ENCODE measurements around the gene MNS1.
"Not testable (repeated sequence)": the region's sequence is repeated elsewhere in the genome, so short reads cannot be mapped to it uniquely, and the experiment has no call there.

The MNS1 gene, protein sequence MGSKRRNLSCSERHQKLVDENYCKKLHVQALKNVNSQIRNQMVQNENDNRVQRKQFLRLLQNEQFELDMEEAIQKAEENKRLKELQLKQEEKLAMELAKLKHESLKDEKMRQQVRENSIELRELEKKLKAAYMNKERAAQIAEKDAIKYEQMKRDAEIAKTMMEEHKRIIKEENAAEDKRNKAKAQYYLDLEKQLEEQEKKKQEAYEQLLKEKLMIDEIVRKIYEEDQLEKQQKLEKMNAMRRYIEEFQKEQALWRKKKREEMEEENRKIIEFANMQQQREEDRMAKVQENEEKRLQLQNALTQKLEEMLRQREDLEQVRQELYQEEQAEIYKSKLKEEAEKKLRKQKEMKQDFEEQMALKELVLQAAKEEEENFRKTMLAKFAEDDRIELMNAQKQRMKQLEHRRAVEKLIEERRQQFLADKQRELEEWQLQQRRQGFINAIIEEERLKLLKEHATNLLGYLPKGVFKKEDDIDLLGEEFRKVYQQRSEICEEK

DNA sequence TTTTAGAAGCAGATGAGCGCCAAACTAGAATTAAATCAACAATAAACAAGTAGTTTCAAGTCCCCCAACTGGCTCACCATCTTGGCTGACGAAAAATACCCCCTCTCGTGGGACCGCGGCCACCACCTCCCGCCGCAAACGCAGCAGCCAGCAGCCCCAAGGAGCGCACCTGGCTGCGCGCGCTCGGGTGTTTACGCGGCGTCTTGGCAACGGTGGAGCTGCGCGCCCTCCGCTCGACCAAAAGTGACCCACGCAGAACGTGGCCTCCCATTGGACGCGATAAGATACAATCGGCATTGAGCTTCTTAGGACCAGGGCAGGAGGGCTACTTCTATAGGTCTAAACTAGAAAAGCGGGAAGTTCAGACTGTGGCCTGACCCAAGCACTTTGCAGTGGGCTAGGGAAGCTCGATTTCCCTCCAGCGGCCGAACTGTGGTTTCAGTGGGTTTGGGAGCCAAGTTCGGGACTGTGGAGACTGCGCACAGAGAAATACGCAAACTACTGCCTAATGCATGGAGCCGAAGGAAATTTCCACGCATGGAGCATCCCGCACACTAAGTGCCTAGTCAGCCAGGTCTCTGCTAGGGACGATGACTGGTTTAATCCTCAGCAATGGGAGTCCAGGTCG is at the start of gene MNS1:
TSS of gene MNS1 (minus strand) at position 245 of the 628 bp plus-strand sequence. CDS start at position 80, 165 bp downstream.
- DNase-seq, result peak; percentile 89

DNA sequence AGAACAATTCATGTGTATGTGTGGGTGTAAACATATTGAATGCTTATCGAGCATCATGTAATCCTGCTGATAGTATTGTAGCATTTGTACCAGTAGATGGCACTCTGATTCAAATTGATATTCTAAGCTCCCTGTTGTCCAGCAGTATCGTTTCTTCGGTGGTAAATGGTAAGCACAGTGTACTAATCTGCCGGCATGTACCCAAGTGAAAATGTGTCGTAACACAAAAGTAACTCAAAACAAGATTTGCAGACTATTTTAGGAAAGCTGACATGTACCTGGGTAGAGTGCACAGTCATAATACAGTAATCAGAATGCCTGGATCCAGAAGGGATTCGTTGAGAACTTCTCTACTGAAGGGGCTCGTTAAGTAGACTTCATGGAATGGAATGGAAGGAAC is 31.7 kb upstream of the MNS1 start:
- peak; percentile 68 for DNase-seq

DNA sequence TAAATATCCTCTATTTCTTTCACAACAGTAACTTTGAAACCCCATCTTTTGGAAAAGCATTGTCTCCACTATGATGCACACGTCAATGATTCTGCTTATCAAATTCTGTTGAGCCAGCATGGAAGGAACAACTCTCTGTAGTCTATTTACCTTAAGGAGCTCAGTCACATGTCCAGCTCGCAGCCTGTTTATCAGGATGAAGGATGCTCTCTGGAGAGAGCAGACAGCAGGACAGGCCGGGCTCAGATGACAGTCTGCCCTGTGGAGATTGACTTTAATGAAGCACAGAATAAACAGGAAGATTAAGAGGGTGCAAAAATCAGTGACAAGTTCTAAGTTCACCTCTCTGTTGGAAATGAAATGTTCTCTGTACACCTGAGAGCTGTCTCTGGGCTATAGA is 30.6 kb upstream of the MNS1 start:
- no peak for DNase-seq

DNA sequence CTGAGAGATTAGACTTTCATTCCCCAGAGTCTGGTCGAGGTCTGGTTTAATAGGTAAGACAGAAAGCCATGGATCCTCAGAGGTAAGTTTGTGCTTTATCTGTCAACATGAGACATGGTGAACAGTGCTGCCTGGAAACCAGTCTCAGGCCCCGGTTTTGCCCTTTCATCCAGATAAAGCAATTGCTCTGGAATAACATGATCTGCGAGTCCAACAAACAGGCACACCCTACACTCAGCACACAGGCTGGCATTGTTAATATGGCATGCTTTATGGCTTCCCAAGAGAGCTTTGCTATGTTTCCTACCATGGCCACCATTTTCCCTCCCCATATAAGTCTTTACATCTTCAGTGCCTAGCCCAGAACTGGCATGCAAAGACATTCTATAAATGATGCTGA is 30.1 kb upstream of the MNS1 start:
- DNase-seq, result no peak

DNA sequence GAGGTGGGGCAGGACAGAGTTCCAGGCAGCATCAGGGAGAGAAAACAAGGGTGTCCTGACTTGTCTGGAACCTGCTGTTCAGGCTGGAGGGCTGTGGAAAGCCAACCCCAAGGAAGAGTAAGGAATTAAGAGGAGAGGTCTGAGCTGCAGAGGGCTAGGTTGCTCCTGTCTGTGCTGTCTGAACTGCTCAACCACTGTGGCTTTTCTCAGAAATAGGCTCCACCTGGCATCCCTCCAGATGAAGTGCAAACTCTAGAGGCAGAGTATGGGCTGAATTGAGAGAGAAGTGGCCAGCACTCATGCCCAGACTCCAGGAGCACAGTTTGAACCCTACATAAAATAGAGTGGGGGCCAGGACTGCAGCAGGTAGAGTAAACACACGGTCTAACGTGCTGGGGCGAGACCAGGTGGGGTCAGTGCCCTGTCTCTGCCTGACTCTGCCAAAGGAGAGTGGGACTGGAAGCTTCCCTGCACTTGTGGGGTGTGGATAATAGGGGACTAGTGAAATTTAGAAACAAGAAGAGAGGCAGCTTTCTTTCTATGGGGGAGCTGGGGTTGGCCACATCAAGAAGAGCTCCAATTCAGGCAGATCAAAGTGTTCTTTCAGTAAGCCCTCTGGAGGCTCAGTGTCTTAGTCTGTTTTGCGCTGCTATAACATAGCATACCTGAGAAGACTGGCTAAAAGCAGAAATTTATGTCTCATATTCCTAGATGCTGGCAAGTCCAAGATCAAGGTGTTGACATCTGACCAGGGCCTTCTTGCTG is 28.0 kb upstream of the MNS1 start:
- no peak for DNase-seq

DNA sequence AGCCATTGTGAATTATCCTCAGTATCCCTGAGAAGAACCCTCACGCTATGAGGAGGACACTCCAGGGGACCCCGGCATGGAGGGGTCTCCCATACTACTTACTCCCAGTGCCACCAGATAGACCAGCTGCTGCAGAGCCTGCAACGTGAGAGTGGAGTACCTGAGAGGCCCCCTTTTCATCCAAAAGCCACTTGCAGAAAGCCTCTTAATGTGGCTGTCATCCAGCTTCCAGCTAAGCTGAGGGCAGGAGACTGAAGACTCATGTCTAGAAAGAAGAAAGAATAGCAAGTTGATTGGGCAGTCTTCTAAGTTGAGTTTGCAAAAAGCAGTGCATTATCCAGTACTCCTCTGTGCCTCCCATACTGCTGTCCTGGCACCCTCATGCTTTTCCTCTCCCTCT is 27.3 kb upstream of the MNS1 start:
- DNase-seq, result no peak

DNA sequence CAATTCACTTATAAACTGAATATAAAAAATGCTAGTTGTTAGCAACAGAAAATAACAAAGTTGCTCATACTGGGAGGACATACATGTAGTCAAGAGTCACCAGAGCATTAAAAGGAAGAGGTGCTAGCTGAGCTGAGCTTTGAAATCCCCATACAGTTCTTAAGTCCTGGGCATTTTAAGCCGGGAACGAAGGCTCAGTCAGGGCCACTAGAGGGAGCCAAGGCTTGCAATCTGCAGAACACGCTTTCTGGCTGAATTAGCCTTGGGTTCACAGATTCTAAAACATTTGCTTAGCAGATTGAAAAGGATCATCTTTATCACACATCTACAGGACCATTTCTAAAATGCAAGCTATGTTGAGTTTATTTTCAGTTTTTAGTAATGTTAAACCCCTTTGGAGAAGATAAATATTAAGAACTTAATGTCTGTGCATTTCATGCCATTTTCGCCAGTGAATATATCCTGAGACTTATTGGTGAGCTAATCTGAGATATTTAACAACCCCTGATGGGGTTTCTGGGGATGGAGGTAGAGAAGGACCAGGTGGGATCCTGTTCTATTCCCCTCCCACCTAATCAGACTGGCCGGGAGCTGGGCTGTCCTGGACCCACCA is 26.3 kb upstream of the MNS1 start:
- DNase-seq, result peak; percentile 36

DNA sequence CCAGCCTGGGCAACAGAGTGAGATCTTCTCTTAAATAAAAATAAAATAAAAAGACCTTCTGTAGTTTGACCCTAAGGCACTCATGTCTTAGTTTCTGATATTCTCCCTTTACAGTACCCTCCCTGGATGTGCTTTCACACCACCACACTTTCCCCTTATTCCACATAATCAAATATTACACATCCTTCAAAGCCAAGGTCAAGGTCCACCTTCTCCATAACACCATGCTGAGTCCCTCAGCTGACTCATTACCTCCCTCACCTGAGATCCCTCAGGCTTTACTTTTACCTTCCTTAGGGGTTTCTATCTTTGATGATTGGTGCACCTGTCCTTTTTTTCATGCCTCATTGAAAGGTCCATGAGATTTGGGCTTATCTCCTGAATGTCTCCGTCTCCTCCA is 25.5 kb upstream of the MNS1 start:
- no peak for DNase-seq

DNA sequence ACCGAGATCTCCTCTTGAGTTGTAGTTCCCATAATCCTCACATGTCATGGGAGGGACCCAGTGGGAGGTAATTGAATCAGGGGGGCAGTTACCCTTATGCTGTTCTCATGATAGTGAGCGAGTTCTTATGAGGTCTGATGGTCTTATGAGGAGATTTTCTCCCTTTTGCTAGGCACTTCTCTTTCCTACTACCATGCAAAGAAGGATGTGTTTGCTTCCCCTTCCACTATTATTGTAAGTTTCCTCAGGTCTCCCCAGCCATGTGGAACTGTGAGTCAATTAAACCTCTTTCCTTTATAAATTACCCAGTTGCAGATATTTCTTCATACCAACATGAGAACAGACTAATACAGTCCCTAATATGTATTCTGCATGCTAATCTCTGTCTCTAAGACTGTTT is 21.3 kb upstream of the MNS1 start:
- not testable (repeated sequence) for DNase-seq

DNA sequence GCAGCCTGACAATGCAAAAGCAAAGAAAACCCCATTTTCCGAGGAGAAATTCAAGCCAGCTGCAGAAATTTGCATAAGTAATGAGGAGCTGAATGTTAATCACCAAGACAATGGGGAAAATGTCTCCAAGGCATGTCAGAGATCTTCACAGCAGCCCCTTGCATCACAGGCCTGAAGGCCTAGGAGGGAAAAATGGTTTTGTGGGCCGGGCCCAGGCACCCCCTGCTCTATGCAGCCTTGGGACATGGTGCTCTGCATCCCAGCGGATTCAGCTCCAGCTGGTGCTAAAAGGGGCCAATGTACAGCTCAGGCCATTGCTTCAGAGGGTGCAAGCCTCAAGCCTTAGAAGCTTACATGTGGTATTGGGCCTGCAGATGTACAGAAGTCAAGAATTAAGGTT is 20.5 kb upstream of the MNS1 start:
- DNase-seq, result not testable (repeated sequence)

DNA sequence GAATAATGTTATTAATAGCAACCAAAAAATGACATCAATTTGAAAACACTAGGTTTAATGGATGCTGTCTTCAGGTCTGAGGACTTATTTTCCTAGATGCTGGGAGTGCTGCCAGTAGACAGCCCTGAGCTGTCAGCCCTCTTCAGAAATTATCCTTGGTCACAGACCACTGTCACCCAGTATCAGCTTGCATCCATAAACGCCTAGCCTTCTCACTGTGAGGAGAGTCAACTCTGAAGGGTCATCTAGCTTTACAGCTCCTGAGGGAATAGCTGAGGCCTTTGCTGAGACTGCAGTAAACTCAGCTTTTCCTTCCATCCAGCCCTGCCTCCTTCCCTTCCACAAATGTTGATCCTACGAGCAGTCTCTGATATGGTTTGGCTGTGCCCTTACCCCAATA is 19.4 kb upstream of the MNS1 start:
- no peak for DNase-seq

DNA sequence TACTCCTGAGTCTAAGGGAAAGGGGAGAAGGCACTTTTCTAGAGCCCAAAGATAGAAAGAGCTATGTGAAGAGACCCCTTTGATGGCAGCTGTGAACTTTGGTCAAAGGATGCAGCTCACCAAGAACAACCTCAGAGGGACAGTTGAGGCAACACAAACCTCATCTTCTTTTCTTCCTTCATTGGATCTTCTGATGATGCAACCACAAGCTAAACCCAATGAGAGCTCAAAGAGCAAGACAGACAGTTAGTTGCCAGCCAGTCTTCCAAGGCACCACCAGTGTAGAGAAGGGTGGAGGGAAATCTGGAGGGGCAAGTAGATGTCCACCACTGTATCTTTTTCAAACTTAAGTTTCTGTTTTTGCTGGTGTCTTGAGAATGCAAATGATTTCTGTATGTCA is 10.4 kb upstream of the MNS1 start:
- DNase-seq, result no peak

DNA sequence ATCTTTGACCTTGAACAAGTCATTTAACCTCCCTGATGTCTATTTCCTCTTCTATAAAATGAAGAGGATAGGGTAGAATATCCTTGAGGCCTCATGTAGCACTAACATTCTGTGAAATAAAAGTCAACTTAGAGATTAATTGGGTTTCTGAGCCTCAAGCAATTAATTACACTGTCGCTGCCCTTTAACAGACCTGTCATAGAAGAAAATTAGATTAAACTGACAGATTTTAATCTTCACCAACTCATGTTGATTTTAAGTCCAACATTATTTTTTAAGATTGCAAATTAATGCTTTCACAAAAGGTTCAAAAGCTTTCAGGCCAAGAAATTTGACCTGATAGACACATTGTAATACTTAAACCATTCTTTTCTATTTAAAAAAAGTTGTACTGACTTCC is 8.1 kb upstream of the MNS1 start:
- no peak for DNase-seq

DNA sequence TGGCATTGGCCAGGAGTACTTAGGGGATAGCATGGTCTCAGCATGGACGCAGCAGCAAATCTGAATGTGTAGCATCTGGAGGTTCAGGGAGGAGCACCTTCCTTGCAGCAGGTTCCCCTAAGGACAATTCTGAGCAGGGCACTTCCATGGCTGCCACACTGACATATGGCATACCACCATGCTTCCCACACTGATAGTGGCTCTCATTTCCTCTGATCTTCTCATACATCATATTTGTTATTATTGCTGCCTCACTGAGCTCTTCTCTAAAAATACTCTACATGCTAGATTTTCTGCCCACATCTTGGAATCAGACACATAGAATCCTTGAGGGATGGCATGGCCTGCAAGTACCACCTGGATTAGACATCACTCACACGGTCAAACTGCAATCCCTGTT is 7.3 kb upstream of the MNS1 start:
- DNase-seq, result no peak

DNA sequence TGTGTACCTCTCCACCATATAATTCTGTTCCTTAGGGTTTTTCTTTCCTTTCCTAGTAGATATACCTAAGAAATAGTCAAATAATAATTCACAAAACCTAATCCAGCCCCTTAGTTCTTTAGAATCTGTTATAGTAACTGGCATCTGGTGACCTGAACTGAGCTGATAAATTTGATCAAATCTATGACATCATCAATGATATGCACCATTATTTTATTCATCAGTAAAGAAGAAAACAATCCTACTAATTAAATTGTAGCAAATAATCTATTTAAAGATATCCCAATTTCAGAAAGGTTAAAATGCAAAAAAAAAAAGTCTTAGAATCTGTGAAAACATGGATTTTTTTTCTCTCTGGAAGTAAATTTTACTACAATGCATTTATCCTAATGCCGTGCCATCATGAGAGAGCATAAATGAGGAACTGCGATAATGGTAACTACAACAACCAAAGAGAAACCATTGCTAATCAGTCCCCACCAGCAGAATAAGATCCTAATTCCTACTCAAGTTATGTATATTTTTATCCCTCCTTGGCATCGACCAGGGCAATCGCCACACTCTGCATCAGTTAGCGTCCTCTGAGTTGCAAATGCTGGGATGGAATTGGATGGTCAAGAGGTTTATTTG is 6.6 kb upstream of the MNS1 start:
- no peak for DNase-seq

DNA sequence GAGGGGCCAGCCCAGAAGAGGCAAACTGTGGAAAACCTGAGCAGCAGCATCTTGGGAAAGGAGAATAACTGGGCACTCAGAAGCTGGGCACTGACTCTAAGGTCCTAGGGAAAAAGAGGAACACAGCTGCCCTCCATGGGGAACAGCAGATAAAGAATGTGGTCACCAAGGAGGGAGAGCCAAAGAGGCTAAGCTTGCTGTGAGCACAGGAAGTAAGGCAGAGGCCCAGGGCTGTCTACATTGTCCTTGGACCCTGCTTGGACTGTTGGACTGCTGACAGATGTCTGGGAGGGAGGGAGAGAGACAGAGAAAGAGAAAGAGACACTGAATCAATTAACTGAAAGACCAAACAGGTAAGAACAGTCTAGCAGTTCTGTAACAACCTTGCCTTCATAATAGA is 4.5 kb upstream of the MNS1 start:
- DNase-seq, result no peak

DNA sequence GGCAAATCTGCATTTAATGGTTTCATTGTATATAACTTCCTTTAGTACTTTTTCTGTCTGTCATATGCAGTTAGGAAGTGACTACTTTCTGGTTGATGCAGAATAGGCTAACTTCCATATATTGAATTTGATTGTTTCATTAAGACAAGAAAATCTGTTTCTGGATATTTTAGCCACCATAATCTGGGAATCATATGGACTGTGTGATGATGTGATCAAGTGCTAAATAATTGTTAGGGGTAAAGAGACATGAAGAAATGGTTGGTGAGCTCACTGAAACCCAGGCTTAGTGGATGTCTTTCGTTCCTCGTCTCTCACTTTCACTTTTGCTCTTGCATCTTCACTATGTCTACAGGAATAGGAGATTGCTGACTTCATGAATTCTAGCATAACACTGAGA is 3.5 kb upstream of the MNS1 start:
- no peak for DNase-seq

DNA sequence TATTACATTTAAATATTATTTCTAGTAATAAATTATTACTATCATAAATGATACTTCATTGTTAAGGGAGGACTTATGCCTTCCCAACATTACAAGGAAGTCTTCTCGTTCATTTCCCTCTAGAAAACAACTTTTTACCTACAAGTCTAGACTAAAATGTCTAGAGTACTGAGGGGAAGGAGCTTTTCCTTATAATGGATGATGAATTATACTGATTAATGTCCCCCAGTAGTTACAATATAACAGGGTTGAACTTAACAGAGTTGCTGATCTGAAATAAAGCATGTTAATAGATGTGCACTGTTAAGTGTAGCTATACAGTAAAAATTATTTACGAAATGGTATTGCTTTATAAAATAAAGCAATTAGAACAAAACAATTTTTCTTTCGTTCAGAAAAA is 2.7 kb upstream of the MNS1 start:
- no peak for DNase-seq

DNA sequence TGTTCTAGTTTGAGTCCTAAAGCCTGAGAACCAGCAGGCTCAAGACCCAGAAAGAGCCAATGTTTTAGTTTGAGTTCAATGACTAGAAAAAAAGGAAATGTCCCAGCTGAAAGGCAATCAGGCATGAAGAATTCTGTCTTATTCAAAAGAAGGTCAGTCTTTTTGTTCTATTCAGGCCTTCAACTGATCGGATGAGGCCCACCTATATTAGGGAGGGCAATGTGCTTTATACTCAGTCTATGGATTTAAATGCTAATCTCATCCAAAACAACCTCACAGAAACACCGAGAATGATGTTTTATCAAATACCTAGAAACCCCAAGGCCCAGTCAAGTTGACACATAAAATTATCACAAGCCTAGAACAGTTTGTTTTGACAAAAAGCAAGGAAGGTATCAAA is 4.0 kb downstream of the MNS1 start:
- no peak for DNase-seq

DNA sequence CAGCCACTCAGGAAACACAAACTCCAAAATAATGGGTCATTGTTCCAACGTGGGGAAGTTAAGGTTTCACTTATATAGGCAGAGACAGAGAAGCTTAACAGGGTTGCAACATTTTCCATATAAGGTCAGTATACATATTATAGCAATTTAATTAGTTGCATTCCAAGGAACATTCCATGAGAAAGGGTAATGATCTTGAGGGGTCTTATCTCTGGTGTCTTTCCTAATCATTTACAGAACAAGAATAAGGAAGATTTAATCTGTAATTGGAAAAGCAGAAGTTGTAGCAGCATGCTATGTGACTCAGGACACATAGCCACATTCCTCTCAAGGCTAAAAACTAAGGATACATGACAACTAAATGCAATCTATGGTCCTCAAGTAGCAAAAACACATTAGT is 4.9 kb downstream of the MNS1 start:
- no peak for DNase-seq

DNA sequence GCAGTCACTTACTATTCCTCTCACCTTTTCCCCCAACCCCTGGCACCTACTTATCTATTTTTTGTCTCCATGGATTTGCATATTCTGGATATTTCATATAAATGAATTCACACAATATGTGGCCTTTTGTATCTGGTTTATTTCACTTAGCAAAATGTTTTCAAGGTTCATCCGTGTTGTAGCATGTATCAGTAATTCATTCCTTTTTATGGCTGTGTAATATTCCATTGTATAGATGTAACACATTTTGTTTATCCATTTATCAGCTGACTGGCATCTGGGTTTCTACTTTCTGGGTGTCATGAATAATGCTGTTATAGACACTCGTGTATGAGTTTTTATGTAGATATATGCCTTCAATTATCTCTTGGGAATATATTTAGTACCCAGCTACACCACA is 5.8 kb downstream of the MNS1 start:
- no peak for DNase-seq

DNA sequence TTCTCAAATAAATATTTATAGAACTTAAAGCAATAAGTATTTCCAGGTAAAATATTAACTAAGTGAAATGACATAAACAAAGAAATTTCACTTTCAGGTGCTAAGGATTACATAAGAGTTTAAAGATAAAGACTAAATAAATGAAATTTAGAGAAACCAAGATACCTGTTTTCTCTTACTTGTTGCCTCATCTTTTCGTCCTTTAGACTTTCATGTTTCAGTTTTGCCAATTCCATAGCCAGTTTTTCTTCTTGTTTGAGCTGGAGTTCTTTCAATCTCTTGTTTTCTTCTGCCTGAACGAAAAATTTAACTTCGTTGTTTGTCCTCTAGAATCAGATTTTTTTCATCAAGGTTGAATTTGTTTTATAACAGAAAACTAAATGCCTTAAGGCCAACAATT is 8.7 kb downstream of the MNS1 start:
- no peak for DNase-seq

DNA sequence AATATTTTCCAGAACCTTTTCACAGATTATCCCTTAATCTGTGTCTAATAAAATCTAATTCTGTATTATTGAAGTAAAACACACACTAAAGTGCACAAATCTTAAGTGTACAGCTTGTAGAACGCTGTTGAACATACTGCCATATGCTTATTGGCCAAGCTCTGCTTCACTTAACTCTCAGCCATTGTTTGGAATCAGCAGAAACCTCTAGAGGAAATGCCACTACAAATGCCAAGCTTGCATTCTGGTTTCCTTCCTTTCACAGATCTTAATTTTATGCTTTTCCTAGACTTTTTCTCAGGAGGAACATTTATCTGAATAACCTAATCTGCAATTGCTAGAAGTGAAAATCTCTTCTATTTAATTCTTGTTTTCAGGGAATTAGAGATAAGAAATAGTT is 10.1 kb downstream of the MNS1 start:
- no peak for DNase-seq

All from NCI-H1105 treated with DMSO at 0.1 percent for 48 hours (cell line).